GM12864 (cell line): ENCODE results near the gene CPA4.

Experiments
- DNase-seq: peaks from one replicate; pipeline ENCODE4 v3.0.0-alpha.2; 2011; ENCODE audit warnings: low read depth
- H3K4me3 ChIP-seq: 2 replicates; pipeline ENCODE4 v1.5.1; 2011; ENCODE audit warnings: mild to moderate bottlenecking, low read depth, low read length, control low read depth
- TF ChIP-seq, protein P1 (sequence below): IDR thresholded peaks from 2 replicates; pipeline ENCODE4 v1.5.1; 2011; ENCODE audit warnings: low read depth, mild to moderate bottlenecking, moderate library complexity, low read length, control low read depth, inconsistent platforms; ENCODE audit errors: missing control alignments

CPA4 gene

DNA sequence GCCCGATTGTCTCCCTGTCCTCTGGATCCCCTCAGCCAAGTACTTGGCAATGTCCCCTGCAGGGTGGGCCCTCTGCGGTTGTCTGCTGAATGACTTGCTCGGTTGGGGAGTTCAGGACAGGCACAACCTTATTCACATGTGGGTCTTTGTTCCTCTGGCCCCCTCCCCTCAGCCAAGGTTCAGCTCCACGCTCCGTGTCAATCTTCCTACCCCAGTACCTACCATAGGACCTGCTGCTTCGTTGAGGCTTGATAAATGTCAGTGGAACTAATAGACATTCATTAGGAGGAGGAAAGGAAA lies 58.8 kb downstream of the CPA4 start:
- no peak for DNase-seq
- TF ChIP-seq, protein P1, sequence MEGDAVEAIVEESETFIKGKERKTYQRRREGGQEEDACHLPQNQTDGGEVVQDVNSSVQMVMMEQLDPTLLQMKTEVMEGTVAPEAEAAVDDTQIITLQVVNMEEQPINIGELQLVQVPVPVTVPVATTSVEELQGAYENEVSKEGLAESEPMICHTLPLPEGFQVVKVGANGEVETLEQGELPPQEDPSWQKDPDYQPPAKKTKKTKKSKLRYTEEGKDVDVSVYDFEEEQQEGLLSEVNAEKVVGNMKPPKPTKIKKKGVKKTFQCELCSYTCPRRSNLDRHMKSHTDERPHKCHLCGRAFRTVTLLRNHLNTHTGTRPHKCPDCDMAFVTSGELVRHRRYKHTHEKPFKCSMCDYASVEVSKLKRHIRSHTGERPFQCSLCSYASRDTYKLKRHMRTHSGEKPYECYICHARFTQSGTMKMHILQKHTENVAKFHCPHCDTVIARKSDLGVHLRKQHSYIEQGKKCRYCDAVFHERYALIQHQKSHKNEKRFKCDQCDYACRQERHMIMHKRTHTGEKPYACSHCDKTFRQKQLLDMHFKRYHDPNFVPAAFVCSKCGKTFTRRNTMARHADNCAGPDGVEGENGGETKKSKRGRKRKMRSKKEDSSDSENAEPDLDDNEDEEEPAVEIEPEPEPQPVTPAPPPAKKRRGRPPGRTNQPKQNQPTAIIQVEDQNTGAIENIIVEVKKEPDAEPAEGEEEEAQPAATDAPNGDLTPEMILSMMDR: no peak
- H3K4me3 ChIP-seq: no peak overlapping the region

DNA sequence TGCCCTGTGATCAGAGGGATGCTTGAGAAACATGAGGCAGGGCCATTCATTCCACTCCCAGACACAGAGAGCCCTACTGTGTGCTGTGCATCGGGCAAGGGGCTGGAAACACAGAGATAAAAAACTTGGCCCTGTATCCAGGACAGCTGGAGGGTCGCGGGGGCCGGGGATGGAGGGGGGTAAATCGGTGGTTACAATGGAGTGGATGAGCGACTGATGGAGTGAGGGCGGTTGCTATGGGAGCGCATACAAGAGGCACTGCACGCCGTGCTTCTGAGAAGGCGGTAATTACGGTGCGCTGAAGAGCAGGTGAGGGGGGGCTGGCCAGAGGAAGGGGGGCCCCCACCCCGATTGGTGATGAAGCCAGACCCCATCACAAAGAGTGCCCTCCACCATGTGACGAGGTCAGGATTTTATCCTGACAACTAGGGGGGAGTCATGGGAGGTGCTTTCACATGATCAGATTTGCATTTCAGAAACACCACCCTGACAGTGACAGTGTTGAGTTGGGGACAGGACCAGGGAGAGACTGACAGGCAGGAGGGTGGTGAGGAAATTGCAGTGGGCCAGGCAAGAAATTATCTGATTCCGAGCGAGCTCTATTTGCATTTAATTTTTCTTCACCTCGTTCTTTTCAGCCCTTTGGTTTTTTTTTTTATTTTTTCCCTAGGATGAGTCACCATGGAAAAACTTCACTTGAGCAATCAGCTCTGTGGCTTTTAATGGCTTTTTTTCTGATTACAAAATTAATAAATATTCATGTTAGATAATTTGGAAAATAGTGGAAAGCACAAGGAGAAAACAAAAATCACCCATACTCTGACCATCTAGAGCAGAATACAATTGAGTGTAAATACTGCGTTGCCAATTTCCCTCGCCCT lies 59.5 kb downstream of the CPA4 start:
- TF ChIP-seq, protein P1: no peak
- DNase-seq: no peak
- no peak overlapping the region for H3K4me3 ChIP-seq

DNA sequence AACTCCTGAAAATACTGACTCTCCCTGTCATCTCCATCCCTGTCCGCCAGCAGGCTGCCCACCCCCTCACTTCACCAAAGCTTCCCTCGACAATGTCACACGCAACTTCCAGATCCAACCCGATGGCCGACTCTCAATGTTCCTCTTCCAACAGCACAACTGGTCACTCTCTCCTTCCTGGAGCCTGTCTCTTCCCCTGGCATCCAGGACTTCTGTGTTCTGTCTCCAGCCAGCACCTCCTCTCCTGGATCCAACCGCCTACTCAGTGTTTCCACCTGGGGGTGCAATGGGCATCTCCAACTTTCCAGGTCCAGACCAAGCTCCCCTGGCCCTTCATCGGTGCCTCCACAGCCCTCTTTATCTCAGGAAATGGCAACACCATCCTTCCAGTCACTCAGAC lies 60.2 kb downstream of the CPA4 start:
- H3K4me3 ChIP-seq: no peak overlapping the region
- DNase-seq: no peak
- TF ChIP-seq, protein P1: no peak

DNA sequence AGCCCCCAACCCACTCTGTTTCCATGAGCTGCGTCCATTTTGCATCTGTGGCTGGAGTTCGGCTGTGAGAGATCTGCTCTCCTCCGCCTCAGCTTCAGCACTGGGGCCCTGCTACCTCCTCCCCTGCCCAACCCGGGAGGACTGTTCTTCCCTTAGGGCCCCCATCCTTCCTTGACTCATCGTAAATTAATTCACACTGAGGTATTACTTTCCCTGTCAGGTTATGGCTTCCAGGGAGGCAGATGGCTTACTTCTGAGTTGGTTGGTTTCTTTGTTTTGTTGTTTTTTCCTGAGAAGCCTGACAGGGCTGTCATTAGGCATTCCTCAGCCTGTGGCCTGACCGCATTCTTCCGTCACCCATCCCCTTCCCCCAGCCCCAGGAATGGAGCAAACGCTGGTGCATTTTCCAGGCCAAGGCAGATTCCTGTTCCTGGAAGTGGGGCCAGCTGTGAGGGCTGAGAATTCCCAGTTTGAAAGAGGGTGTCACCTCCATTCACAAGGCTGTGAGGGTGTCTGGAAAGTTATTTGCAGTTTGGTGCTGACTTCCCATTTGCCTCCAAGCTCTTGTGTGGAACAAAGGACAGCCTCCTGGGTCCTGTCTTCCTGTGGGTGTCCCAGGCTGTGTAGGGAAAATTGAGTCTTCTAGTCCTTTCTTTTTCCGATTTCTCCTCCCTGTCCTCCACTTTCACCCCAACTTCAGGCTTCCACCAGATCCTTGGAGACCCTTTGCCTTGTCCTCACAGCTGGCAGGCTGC lies 63.3 kb downstream of the CPA4 start:
- no peak for DNase-seq
- no peak overlapping the region for H3K4me3 ChIP-seq
- TF ChIP-seq, protein P1: no peak

DNA sequence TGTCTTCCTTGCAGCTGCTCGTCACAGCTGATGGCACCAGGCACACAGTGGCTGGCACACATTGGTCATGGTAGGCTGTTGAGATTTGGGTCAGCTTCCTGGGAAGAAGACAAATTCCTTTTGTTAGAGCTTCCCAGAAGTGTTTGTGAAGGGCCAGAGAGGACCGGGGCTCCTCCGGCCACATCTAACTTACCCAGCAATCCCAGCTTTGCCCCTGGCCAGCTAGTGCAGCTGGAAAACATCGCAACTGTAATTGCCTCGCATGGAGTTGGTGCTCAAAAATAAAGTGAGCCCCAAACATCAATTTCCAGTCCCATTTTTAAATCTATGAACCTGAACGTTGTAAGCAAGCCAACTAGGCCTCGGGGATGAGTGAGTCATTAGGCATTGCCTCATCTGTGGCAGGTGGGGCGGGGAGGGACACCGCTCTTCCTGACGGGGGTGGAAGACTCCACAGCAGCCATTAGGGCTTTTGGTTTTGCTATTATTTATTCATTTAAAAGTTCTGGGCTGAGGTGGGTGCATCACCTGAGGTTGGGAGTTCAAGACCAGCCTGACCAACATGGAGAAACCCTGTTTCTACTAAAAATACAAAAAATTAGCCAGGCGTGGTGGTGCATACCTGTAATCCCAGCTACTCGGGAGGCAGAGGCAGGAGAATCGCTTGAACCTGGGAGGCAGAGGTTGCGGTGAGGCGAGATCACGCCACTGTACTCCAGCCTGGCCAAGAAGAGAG lies 64.1 kb downstream of the CPA4 start:
- no peak overlapping the region for H3K4me3 ChIP-seq
- DNase-seq: no peak
- TF ChIP-seq, protein P1: no peak

DNA sequence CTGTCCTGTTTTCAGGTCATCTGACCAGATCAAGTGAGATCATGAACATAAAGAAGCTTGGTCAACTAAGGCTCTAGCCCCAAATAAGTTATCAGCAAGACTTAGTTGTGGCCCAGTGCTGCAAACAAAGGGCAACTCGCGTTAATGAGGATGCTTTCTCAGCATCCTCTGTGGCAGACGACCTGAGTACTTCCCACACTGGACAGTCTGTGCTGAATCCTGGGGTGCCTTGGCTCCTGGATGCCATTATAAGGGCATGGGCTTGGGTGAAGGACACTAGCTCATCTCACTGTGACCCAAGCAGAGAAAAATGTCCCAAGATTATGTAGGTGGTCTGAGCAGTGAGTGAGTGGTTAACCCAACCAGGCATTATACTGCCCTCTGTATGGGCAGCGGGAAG lies 65.5 kb downstream of the CPA4 start:
- TF ChIP-seq, protein P1: no peak
- no peak for DNase-seq
- no peak overlapping the region for H3K4me3 ChIP-seq
